ENCODE data around the gene KCNA10.

The KCNA10 gene

GRCh38 chr1:110476028-110476765 is 42.8 kb downstream of the KCNA10 start:
- no peak for DNase-seq

- DNase-seq, result no peak
These were observed 43.5 kb downstream of the KCNA10 start for GRCh38 chr1:110475362-110476027.

GRCh38 chr1:110474444-110474843 is 44.5 kb downstream of the KCNA10 start:
- DNase-seq, result no peak

- no peak for DNase-seq
These were observed 46.4 kb downstream of the KCNA10 start for GRCh38 chr1:110472546-110472945.

- no peak for DNase-seq
These were observed 47.8 kb downstream of the KCNA10 start for GRCh38 chr1:110471131-110471530.

Data from DMS79 treated with DMSO at 0.1 percent for 48 hours (cell line).